ENCODE measurements around the gene ORC3.

Gene ORC3

GRCh38 chr6:87660226-87660911, 70.4 kb downstream of the ORC3 start:
- peak; percentile 24 for DNase-seq (ENCODE audit: extremely low read depth, low read depth)
- no peak for TF ChIP-seq CTCF (IDR thresholded peaks at IDR 0.05; ENCODE audit: low read depth, low read length)

GRCh38 chr6:87661016-87661415, 71.1 kb downstream of the ORC3 start:
- no peak for TF ChIP-seq CTCF (IDR thresholded peaks at IDR 0.05; ENCODE audit: low read depth, low read length)
- peak; percentile 28 for DNase-seq (ENCODE audit: extremely low read depth, low read depth)

GRCh38 chr6:87661503-87661902, 71.6 kb downstream of the ORC3 start:
- no peak for TF ChIP-seq CTCF (IDR thresholded peaks at IDR 0.05; ENCODE audit: low read depth, low read length)
- DNase-seq (ENCODE audit: extremely low read depth, low read depth), result no peak

- no peak for TF ChIP-seq CTCF (IDR thresholded peaks at IDR 0.05; ENCODE audit: low read depth, low read length)
- no peak for DNase-seq (ENCODE audit: extremely low read depth, low read depth)
Measured at GRCh38 chr6:87663434-87663833, 73.5 kb downstream of the ORC3 start.

- TF ChIP-seq CTCF (IDR thresholded peaks at IDR 0.05; ENCODE audit: low read depth, low read length), result no peak
- no peak for DNase-seq (ENCODE audit: extremely low read depth, low read depth)
Measured at GRCh38 chr6:87664921-87665485, 75.1 kb downstream of the ORC3 start.

GRCh38 chr6:87667032-87667431, 77.1 kb downstream of the ORC3 start:
- DNase-seq (ENCODE audit: extremely low read depth, low read depth), result no peak
- TF ChIP-seq CTCF (IDR thresholded peaks at IDR 0.05; ENCODE audit: low read depth, low read length), result no peak

GRCh38 chr6:87668013-87668412, 78.1 kb downstream of the ORC3 start:
- TF ChIP-seq CTCF (IDR thresholded peaks at IDR 0.05; ENCODE audit: low read depth, low read length), result no peak
- DNase-seq (ENCODE audit: extremely low read depth, low read depth), result no peak
